H9 (cell line): ENCODE results near the gene FAM13B. TPM values are rescaled to one million over a fixed set of nuclear protein-coding genes. Genes with fewer than 3 reads are reported as not detected.

Experiments used
- DNase-seq: peaks from one replicate; pipeline ENCODE4 v3.0.0-alpha.2; 2017
- H2AFZ ChIP-seq: one replicate; pipeline ENCODE4 v1.6.1; 2013; ENCODE audit warnings: mild to moderate bottlenecking, low read length, control low read depth, moderate library complexity
- H2AK5ac ChIP-seq: 2 replicates; pipeline ENCODE4 v1.6.1; 2013; ENCODE audit warnings: low read length, control low read depth, mixed read lengths; ENCODE audit not compliant: insufficient read length
- H2BK120ac ChIP-seq: one replicate; pipeline ENCODE4 v1.6.1; 2013; ENCODE audit warnings: low read depth, mild to moderate bottlenecking, low read length, control low read depth, inconsistent platforms; ENCODE audit not compliant: poor library complexity, severe bottlenecking
- H2BK12ac ChIP-seq: 2 replicates; pipeline ENCODE4 v1.6.1; 2013; ENCODE audit warnings: low read length, control low read depth, mixed read lengths, low read depth; ENCODE audit not compliant: insufficient read length
- H2BK15ac ChIP-seq: 2 replicates; pipeline ENCODE4 v1.6.1; 2013; ENCODE audit warnings: low read depth, low read length, control low read depth
- H2BK20ac ChIP-seq: one replicate; pipeline ENCODE4 v1.6.1; 2013; ENCODE audit warnings: low read depth, mild to moderate bottlenecking, low read length, control low read depth, inconsistent platforms; ENCODE audit not compliant: poor library complexity, severe bottlenecking
- H2BK5ac ChIP-seq: 2 replicates; pipeline ENCODE4 v1.6.1; 2013; ENCODE audit warnings: low read length, control low read depth, mixed read lengths; ENCODE audit not compliant: insufficient read length
- H3K14ac ChIP-seq: 2 replicates; pipeline ENCODE4 v1.6.1; 2013; ENCODE audit warnings: low read length, control low read depth; ENCODE audit not compliant: insufficient read depth
- H3K18ac ChIP-seq: 2 replicates; pipeline ENCODE4 v1.6.1; 2013; ENCODE audit warnings: low read depth, mild to moderate bottlenecking, mixed read lengths, low read length, control low read depth; ENCODE audit not compliant: insufficient read length
- H3K23ac ChIP-seq: 2 replicates; pipeline ENCODE4 v1.6.1; 2013; ENCODE audit warnings: low read length, control low read depth, mixed read lengths, low read depth; ENCODE audit not compliant: insufficient read length
- H3K23me2 ChIP-seq: 2 replicates; pipeline ENCODE4 v1.6.1; 2013; ENCODE audit warnings: low read depth, mild to moderate bottlenecking, mixed read lengths, low read length, control low read depth; ENCODE audit not compliant: insufficient read length, poor library complexity, severe bottlenecking
- H3K27ac ChIP-seq: 2 replicates; pipeline ENCODE4 v1.5.1; 2013; ENCODE audit warnings: low read length, control low read depth, mixed read lengths, low read depth; ENCODE audit not compliant: insufficient read length
- H3K27me3 ChIP-seq: 2 replicates; pipeline ENCODE4 v1.6.1; 2013; ENCODE audit warnings: low read length, control low read depth, inconsistent platforms; ENCODE audit not compliant: insufficient read depth
- H3K4ac ChIP-seq: 2 replicates; pipeline ENCODE4 v1.6.1; 2013; ENCODE audit warnings: low read depth, mild to moderate bottlenecking, control low read depth, inconsistent platforms, low read length, moderate library complexity
- H3K4me1 ChIP-seq: 2 replicates; pipeline ENCODE4 v1.6.1; 2013; ENCODE audit warnings: low read length, control low read depth, inconsistent platforms; ENCODE audit not compliant: insufficient read depth
- H3K4me2 ChIP-seq: 2 replicates; pipeline ENCODE4 v1.6.1; 2013; ENCODE audit warnings: low read length, control low read depth, mixed read lengths; ENCODE audit not compliant: insufficient read length, insufficient read depth
- H3K56ac ChIP-seq: 2 replicates; pipeline ENCODE4 v1.6.1; 2013; ENCODE audit warnings: low read depth, mild to moderate bottlenecking, mixed read lengths, low read length, control low read depth; ENCODE audit not compliant: insufficient read length
- H3K79me1 ChIP-seq: 2 replicates; pipeline ENCODE4 v1.6.1; 2013; ENCODE audit warnings: low read depth, mild to moderate bottlenecking, moderate library complexity, low read length, control low read depth, inconsistent platforms; ENCODE audit not compliant: insufficient read depth, poor library complexity, severe bottlenecking
- H3K79me2 ChIP-seq: 2 replicates; pipeline ENCODE4 v1.6.1; 2013; ENCODE audit warnings: low read length, control low read depth, inconsistent platforms; ENCODE audit not compliant: insufficient read depth
- H3K9ac ChIP-seq: 2 replicates; pipeline ENCODE4 v1.6.1; 2013; ENCODE audit warnings: low read length, control low read depth, mixed read lengths; ENCODE audit not compliant: insufficient read length; ENCODE audit errors: extremely low read depth
- H3K9me3 ChIP-seq: one replicate; pipeline ENCODE4 v1.6.1; 2013; ENCODE audit warnings: low read depth, low read length, inconsistent platforms; ENCODE audit not compliant: control insufficient read depth
- H3T11ph ChIP-seq: one replicate; pipeline ENCODE4 v1.6.1; 2013; ENCODE audit warnings: mild to moderate bottlenecking, low read length, control low read depth, inconsistent platforms
- H4K20me1 ChIP-seq: one replicate; pipeline ENCODE4 v1.6.1; 2013; ENCODE audit not compliant: control insufficient read depth, insufficient read length, insufficient read depth
- H4K5ac ChIP-seq: 2 replicates; pipeline ENCODE4 v1.6.1; 2013; ENCODE audit warnings: low read depth, mild to moderate bottlenecking, mixed read lengths, low read length, control low read depth; ENCODE audit not compliant: insufficient read length
- H4K8ac ChIP-seq: replicated peaks from 2 replicates; pipeline ENCODE4 v1.6.1; 2013; ENCODE audit warnings: low read length, control low read depth, mixed read lengths, low read depth; ENCODE audit not compliant: insufficient read length
- H4K91ac ChIP-seq: 2 replicates; pipeline ENCODE4 v1.6.1; 2013; ENCODE audit warnings: low read depth, mild to moderate bottlenecking, moderate library complexity, mixed read lengths, low read length, control low read depth; ENCODE audit not compliant: insufficient read length
- H3K27ac Mint-ChIP-seq, 3 experiments: 2 replicates in 2 of 3; 3 replicates in 1 of 3; pipeline ENCODE4 v1.8.0; 2020 to 2021; ENCODE audit warnings: mixed read lengths in 3 of 3, mild to moderate bottlenecking in 1 of 3, moderate library complexity in 1 of 3
- H3K27me3 Mint-ChIP-seq: 2 replicates; pipeline ENCODE4 v1.8.0; 2021; ENCODE audit warnings: low read depth, mild to moderate bottlenecking, moderate library complexity, mixed read lengths
- H3K36me3 Mint-ChIP-seq, 3 experiments: 2 replicates in 2 of 3; 3 replicates in 1 of 3; pipeline ENCODE4 v1.8.0; 2020 to 2021; ENCODE audit warnings: low read depth in 3 of 3, mixed read lengths in 3 of 3; ENCODE audit not compliant: insufficient read depth in 1 of 3
- H3K4me1 Mint-ChIP-seq, 2 experiments: 2 replicates each; pipeline ENCODE4 v1.8.0; 2020; ENCODE audit warnings: mixed read lengths in 2 of 2
- H3K4me3 Mint-ChIP-seq, 2 experiments: 2 replicates in 1 of 2; 3 replicates in 1 of 2; pipeline ENCODE4 v1.8.0; 2020 to 2021; ENCODE audit warnings: mild to moderate bottlenecking in 2 of 2, mixed read lengths in 2 of 2, moderate library complexity in 1 of 2
- H3K9me3 Mint-ChIP-seq, 2 experiments: 2 replicates in 1 of 2; 3 replicates in 1 of 2; pipeline ENCODE4 v1.8.0; 2020; ENCODE audit warnings: mild to moderate bottlenecking in 2 of 2, mixed read lengths in 2 of 2, moderate library complexity in 1 of 2
- CTCF ChIP-seq: fragments of 200-600 bp; sonication (generic); conservative IDR thresholded peaks from 3 replicates; pipeline ENCODE4 v1.8.0; 2021; ENCODE audit warnings: antibody characterized with exemption, mild to moderate bottlenecking
- WGBS: extraction: QIAGEN DNeasy Blood & Tissue Kit; methylation state at CpG from one replicate; pipeline ENCODE4 v1.1.7; 2013; ENCODE audit warnings: missing lambda C conversion rate, low lambda C conversion rate, mixed read lengths; ENCODE audit not compliant: insufficient read length; ENCODE audit errors: extremely low coverage; 5-methylcytosine and 5-hydroxymethylcytosine counted together
- total RNA-seq: library from RNA; stranded (reverse); gene quantifications from 2 replicates; pipeline ENCODE4 v1.2.1, GENCODE V29; 2021

The FAM13B gene
- total RNA-seq, 1 experiment from 2014 or later = 23.0 TPM

- Histone ChIP-seq H3K4ac (no peak overlapping the region), H3K23me2 (no peaks in the 10 kb centered on the region), H2BK5ac (no peak overlapping the region), H3K79me2 (no peaks in the 10 kb centered on the region), H3K4me1 (no peaks in the 10 kb centered on the region), H4K20me1 (no peaks in the 10 kb centered on the region), H2BK120ac (no peak overlapping the region), H2AFZ (no peak overlapping the region), H2BK12ac (no peak overlapping the region), H3K4me2 (no peak overlapping the region), H3K9ac (no peak overlapping the region), H4K91ac (no peak overlapping the region), H4K8ac (no peak overlapping the region), H3K9me3 (no peaks in the 10 kb centered on the region), H3K79me1 (no peaks in the 10 kb centered on the region), H3K56ac (no peak overlapping the region), H3K27ac (no peak overlapping the region), H2BK15ac (no peak overlapping the region), H3K14ac (no peak overlapping the region), H3K23ac (no peak overlapping the region), H2BK20ac (no peak overlapping the region), H3K27me3 (no peaks in the 10 kb centered on the region), H4K5ac (no peak overlapping the region), H2AK5ac (no peak overlapping the region), H3K18ac (no peak overlapping the region), H3T11ph (no peak overlapping the region)
- no CpG with 5 or more reads among the region's 1 CpG for WGBS
- H3K36me3 Mint-ChIP-seq = no peaks in the 10 kb centered on the region
- H3K4me1 Mint-ChIP-seq = no peaks in the 10 kb centered on the region
- H3K4me3 Mint-ChIP-seq = no peak overlapping the region
- H3K27me3 Mint-ChIP-seq = no peaks in the 10 kb centered on the region
- DNase-seq = no peak
- TF ChIP-seq CTCF = no peak
- no peaks in the 10 kb centered on the region for H3K9me3 Mint-ChIP-seq
- H3K27ac Mint-ChIP-seq = no peak overlapping the region
Measured at GRCh38 chr5:137902408-137903133, 130.3 kb downstream of the FAM13B start.
